NCI-H1417 (cell line): ENCODE measurements around the gene WSB2.
"Not testable (repeated sequence)": the region's sequence is repeated elsewhere in the genome, so short reads cannot be mapped to it uniquely, and the experiment has no call there.

Source experiments
- DNase-seq, 3 experiments: peaks; one replicate each; lab custom pipeline; 2025; lab: John Stamatoyannopoulos, UW

The WSB2 gene

DNA sequence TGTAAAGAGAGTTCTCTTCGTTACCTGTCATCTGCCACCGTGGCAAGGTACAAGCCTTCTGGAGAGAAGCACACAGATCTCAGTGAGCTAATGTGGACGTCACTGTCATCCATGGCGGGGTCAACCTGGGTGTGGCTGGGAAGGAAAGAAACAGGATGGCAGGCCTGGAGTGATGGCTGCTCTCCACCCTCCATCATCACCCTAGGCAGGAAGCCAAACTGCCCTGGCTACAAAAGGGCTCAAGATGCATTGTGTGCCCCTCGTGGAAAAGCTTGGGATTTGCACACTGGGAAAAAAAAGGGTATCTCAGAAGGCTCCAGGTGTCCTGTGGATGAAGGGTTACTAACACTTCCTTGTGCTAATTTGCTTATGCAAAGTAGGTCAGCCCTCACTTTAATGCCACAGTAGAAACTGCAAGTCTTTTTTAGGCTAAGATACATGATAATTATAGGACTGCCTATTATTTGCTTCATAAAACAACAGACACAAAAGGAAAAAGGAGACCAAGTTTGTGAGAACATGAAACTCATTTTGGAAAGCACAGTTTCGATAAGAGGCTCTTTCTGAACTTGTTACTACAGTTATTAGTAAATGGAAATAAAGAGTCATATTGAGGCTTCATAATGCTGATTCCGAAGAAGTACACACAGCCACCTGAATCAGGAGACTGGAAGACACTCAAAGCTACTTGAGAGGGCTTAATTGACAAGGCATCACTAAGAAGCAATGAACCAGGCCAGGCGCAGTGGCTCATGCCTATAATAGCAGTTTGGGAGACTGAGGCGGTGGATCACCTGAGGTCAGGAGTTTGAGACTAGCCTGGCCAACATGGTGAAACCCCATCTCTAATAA is 25.6 kb downstream of the WSB2 start:
- DNase-seq = peak in 1 of 3 experiments; percentile 52

DNA sequence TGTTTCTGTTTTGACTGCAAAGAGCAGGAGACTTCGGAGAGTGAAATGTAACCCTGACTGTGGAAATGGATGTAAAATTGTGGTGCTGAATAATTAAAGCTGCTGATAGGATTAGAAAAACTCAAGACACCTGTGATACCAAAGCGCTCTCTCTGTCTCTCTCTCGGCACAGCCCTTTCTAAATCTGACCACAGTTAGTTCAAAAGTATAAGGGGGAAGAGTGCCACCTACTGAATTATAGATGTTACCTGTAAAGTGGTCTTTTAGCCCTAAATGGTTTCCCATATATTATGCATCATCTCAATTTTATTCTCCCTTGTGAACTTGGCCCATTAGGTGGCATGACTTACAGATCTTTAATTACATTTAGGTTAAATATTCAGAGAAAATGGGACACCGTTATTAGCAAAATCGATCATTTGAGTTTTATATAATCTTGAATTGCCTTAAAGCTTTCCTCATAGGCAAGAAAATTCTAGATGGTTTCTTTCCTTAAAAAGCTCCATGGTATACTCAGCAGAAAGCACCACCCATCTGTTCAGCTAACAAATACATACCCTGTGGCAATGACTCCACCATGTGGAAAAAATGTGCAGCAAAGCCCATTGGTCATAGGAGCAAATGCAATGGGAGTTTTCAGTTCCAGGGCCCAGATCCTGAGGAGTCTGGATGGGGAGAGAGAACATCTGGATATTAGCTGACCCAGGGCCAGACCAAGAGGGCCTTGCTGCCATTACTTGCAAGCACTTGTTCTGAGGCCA is 26.4 kb downstream of the WSB2 start:
- DNase-seq = peak; percentile 39 to 67 (median 42)

DNA sequence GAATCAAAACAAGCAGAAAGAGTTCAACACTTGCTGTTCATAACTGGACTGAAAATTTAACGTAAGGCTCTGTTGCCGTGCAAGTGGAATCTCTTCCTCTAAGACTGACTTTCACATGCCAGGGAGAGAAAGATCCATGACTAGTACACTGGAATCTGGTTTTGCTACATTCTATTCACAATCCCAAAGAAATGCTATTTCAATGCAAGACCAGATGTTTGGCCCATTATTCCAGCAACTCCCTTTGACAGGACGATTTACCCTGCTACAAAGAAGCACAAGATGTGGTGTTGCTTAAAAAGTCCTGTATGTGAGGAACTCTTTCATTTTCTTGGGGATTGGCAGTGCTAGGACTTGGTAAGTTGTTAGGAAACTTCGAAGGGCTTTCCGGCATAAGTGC is 27.1 kb downstream of the WSB2 start:
- DNase-seq = no peak

DNA sequence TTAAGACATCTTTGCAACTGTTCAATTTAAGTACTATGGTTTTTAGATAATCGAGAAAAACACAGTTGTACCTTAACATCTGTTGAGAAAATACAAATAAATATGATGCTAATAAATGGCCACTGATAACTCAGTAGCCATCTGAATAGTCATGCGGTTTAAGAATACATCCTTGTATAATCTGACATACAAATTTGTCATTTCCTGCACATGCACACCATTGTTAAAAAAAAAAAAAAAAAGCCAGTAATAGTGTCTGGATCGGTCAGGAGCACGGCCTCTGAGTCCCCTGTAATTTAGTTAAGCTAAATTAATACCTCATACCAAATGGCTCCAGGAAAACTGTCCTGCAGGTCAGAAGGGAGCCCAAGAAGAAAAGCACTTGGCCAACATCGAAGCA is 27.7 kb downstream of the WSB2 start:
- no peak for DNase-seq

DNA sequence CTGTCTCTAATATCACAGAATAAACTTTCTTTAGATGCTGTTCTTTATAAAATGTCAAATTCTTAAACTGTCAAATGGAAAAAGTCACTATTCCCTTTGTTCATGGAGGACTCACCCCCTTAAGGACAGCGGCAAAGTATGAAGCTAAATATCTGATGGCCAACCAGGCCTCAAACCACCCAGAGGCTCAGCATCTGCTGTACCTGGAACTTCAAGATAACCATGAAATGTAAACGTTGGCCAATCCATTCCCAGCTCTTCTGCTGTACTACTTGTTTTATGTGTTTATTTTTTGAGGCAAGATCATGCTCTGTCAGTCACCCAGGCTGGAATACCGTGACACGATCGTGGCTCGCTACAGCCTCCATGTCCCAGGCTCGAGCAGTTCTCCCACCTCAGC is 28.8 kb downstream of the WSB2 start:
- DNase-seq = no peak

DNA sequence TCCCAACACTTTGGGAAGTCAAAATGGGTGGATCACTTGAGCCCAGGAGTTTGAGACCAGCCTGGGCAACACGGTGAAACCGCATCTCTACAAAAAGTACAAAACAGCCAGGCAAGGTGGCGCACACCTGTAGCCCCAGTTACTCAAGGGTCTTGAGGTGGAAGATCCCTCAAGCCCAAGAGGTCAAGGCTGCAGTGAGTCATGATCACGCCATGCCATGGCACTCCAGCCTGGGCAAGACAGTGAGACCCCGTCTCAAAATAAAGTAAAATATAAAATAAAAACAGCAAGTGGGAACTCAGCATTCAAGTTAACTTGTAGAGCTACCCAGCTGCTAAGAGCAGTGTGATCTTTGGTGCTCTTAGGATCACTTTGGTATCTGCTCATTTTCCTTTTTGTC is 31.8 kb downstream of the WSB2 start:
- no peak for DNase-seq

DNA sequence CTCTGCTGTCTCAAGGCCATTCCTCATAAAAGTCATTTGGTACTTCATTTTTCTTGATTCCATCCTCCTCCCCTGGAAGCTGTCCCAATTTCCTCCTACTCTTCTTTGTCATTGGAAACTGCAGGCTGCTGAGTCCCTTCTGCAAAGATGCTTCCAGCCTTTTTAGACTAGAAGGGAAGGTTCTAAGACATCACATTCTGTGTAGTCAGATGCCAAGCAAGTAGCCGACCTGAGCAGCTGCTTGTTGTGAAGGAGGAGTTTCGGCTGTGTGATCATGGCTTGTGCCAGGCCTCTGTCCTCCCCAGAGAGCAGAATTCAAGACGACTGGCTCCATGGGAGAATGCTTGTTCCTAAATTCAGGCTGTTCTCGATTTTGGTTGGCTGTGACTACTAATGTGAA is 35.8 kb downstream of the WSB2 start:
- DNase-seq = no peak

DNA sequence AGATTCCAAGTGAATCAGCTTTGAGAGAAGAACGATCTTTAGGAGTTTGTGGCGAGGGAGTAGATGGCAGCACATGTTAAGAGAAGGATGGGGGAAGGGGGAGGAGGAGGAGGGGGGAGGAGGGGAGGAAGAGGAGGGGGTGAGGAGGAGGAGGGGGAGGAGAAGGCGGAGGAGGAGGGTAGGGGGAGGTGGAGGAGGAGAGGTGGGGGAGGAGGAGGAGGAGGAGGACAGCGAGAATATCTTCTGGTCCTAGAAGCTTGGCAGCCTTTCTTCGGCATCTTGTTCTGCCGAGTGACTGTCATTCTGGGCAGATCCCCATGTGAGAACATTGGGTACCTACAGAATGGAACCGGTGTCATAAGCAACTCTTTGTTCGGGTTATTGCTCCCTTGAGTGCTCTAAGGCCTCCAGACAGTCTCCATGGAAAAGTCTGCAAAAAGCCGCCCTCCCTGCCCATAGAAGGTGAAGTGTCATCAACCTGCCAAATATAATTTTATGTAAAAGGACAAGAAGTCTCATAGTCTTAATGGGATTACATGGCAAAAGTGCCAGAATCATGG is 37.6 kb downstream of the WSB2 start:
- DNase-seq = peak in 1 of 3 experiments; percentile 78

DNA sequence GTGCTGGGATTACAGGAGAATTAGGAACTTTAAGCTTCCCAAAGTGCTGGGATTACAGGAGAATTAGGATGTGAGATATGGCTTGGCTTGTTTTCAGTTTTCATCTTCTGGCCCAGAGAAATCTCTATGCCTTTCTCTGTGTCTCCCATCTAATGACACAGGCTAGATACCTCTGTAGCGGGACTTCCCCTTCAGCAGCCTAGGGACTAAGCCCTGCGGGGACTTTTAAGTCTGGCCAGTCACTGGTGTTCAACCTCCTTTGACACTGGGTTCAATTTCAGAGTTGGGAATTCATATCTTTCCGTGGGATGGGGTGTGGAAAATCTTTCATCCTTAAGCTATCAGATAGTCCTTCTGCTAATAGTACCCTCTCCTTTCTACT is 38.3 kb downstream of the WSB2 start:
- DNase-seq = no peak

DNA sequence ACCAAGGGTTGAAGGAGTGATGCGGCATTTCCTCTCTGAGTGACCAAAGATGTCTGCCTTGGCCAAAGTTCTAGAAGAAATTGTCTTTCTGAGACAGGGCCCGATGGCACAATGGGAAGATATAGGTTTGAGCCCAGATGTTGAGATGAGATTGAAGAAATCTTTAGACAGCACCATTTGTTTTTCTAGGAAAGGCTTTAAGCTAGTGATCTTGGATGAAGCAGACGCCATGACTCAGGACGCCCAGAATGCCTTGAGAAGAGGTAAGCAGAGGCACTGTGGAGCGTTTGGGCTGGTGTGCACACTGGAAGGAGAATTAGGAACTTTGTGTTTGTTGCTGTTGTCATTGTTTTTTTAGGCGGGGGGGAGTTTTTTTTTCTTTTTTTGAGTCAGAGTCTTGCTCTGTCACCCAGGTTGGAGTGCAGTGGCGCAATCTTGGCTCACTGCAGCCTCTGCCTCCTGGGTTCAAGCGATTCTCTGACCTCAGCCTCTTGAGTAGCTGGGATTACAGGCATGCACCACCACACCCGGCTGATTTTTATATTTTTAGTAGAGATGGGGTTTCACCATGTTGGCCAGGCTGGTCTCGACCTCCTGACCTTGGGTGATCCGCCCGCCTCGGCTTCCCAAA is 38.8 kb downstream of the WSB2 start:
- not testable (repeated sequence) for DNase-seq

DNA sequence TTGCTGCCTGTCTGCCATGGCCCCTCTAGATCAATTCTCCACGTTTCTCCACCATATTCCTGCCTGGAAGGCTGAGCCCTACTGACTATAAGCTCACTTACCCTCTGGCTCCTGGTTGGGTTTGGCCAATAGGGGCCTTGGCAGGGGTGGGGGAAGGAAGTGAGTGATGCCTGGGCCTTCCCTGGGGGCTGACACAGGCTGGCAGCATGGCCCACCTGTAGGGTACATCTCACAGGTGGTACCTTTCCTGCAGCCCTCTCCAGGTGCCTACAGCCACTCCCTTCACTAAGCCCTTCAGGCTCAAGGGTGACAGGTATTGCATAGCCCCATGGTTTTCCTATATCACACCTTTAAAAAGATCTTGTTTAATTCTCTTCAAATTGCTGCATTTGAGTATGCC is 40.9 kb downstream of the WSB2 start:
- no peak for DNase-seq

DNA sequence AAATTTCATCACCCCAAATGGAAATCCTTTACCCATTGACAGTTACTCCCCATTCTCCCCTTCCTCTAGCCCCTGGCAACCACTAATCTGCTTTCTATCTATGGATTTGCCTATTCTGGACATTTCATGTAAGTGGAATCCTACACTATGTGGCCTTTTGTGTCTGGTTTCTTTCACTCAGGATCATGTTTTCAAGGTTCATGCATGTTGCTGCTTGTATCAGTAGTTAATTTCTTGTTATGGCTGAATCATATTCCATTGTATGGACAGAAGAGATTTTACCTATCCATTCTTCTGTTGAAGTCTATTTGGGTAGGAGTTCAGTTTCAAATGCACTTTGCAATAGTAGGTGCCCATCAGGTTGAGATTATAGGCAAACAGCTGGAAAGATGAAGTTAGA is 43.1 kb downstream of the WSB2 start:
- DNase-seq = no peak

DNA sequence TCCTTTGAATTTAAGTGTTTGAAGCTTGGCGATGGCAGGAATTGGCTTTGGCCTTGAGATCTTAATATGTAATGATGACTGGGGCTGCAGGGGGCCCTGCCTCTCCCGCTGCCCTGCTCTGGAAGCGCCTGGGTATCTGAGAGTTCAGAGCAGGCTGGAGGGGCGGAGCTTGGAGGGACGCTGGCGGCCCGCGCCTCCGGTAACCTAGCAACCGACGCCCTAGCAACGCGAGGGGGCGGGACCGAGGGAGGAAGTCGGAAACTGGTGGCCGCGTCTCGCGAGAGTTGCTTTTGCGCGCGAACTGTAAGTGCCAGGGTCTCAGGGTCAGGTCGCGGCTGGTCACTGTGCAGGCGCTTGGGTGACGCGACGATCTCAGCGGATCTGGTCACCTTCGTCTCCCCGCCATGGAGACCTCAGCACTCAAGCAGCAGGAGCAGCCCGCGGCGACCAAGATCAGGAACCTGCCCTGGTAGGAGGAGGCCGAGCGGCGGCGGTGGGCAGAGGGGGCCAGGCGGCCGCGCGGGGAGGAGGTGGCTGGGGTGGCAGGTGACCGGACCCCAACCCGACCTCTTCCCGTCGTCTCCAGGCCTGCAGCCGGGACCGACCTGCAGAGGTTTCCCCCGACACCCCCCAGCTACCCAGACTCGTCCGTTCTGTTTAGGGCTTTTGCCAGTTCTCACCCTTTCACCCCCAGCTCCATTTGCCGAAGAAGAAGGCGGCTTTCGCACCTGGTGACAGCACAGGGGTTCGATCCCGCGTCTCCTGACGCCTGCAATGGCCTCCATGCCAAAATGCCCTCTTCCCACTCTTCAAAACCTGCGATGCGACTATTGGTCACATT is 44.3 kb downstream of the WSB2 start, which contains the start of gene RFC5:
Gene RFC5 (plus strand): TSS at position 280 of the 841 bp plus-strand sequence. CDS start 125 bp downstream, at position 405.
- DNase-seq = peak; percentile 99 to 100 (median 100)

DNA sequence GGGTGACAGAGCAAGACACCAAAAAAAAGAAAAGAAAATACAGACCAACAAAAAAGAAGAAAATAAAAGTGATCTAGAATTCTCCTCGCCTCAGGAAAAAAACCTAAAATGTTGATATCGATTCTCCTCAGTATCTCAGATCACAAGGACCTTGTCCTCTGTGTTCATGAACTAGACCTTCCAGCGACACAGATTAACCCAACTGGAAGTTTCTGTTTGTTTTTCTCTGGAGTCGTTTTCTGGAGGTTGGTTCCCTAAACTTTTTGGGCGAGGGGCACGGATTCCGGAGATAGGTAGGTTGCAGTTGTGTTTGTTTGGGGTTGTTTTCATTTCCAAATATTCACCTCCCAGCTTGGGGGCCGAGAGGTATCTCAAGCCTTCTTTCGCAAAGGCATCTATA is 45.0 kb downstream of the WSB2 start:
- DNase-seq = no peak

DNA sequence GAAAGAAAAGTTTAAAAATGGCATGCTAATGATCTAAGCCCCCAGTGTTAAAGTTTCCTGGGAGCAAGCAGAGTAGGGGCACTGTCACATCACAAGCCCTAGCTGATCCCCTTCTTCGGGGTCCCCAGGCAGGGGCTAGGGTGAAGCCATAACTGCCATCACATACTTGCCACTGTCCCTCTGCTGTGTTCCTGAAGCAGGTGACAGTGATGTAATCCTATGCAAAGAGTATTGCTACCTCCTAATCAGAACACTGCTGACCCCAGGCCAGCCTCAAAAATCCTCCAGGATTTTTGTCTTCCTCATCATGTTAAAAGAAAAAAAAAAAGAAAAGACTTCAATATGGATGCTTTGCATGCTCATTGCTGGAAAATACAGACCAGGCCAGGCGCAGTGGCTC is 45.7 kb downstream of the WSB2 start:
- DNase-seq = no peak

DNA sequence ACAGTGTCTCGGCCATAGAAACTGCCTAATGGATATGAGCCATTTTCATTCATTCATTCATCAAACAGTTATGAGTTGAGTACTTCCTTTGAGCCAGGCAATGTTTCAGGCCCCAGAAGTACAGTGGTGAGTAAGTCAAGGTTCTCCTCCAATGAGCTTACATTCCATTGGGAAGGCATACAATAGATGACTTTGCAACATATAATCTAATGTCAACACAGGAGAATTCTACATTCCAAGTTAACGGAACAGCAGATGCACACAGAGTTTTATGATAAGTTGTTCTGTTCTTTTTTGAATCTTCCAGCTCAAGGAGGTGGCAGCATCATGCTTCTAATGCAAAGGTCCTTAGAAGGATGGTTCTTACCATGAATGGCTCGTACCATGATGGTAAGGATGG is 47.7 kb downstream of the WSB2 start:
- DNase-seq = no peak

DNA sequence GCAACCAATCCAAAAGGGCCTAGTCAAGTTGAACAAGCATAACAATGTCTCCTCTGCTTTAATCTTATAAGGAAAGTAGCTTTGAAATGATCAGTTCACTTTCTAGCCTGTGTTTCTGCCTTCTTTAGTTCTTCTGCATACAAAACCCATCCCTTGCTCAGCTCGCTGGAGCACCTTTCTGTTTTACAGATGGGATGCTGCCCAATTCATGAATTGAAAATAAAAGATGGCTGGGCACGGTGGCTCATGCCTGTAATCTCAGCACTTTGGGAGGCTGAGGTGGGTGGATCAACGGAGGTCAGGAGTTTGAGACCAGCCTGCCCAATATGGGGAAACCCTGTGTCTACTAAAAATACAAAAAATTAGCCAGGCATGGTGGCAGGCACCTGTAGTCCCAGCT is 49.0 kb downstream of the WSB2 start:
- no peak for DNase-seq

DNA sequence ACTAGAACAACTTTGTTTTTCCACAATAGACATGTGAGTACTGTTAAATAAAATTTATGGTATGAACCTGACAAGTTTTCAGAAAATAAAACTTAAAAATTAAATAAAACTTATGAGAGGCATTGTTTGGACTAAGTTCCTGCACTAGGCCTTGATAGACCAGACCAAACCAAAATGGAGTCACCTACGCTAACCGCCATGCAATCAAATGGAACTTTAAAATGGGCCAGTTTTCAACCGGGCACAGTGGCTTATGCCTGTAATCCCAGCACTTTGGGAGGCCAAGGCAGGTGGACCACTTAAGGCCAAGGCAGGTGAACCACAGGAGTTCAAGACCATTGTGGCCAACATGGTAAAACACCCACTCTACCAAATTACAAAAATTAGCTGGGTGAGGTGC is 49.6 kb downstream of the WSB2 start:
- DNase-seq = no peak

DNA sequence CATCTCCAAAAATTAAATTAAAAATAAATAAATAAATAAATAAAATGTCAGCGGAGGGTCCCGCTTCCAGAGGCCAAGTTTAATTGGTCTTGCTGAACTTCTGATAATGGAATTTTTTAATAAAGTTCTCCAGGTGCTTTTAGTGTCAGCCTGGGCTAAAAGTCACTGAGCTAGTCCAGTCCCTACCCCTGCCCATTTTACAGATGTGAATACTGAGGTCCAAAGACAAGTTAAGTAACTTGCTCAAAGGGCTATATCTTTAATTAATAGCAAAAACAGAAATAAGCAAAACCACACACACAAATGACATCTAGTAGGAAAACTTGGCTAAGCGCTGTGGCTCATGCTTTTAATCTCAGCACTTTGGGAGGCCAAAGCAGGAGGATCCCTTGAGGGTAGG is 50.1 kb downstream of the WSB2 start:
- no peak for DNase-seq

DNA sequence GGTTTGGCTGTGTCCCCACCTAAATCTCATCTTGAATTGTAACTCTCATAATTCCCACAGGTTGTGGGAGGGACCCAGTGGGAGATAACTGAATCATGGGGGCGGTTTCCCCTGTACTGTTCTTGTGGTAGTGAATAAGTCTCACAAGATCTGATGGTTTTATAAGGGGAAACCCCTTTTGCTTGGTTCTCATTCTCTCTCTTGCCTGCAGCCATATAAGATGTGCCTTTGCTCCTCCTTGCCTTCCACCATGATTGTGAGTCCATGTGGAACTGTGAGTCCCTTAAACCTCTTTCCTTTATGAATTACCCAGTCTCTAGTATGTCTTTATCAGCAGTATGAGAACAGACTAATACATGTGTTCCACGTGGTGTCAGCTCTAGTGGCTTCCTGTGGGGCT is 61.2 kb downstream of the WSB2 start:
- not testable (repeated sequence) for DNase-seq

DNA sequence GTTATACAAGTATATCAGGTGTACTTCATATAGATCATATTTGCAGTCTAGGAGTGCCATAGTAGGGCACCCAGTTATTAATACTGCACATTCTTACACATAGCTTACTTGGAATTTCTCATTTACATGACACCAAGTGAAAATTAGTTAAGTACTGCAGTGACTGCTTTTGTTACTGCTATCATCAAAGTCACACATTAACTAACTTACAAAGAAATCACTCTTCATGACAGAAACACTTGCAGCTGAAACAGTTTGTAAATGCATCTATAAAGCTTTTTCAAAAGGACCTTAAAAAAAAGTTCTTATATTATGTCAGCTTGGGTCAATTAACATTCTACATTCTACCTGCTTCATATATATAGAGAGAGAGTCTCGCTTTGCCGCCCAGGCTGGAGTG is 62.3 kb downstream of the WSB2 start:
- DNase-seq = no peak
